SK-MEL-5 (cell line): Measurements from ENCODE around the gene COL5A1. TPM values are rescaled to one million over a fixed set of nuclear protein-coding genes. Genes with fewer than 3 reads are reported as not detected.

ENCODE experiments used
- DNase-seq: peaks from one replicate; pipeline ENCODE4 v3.0.0-alpha.2; 2016; ENCODE audit warnings: low read depth, low spot score
- in situ Hi-C: cut with HindIII; loops from 2 replicates; pipeline ENCODE4 v1.10.0; 2016; ENCODE audit warnings: low sequenced_read_pairs, high pct_unique_total_duplicates, low pct_unique_long_range_greater_than_20kb
- total RNA-seq: library from RNA; depleted of rRNA; stranded (reverse); fragments of >200 nt; shearing (Covaris generic); gene quantifications from 2 replicates; pipeline ENCODE4 v1.2.3, GENCODE V29; 2014

COL5A1 gene
- total RNA-seq, 1 experiment from 2014 or later, result not detected

DNA sequence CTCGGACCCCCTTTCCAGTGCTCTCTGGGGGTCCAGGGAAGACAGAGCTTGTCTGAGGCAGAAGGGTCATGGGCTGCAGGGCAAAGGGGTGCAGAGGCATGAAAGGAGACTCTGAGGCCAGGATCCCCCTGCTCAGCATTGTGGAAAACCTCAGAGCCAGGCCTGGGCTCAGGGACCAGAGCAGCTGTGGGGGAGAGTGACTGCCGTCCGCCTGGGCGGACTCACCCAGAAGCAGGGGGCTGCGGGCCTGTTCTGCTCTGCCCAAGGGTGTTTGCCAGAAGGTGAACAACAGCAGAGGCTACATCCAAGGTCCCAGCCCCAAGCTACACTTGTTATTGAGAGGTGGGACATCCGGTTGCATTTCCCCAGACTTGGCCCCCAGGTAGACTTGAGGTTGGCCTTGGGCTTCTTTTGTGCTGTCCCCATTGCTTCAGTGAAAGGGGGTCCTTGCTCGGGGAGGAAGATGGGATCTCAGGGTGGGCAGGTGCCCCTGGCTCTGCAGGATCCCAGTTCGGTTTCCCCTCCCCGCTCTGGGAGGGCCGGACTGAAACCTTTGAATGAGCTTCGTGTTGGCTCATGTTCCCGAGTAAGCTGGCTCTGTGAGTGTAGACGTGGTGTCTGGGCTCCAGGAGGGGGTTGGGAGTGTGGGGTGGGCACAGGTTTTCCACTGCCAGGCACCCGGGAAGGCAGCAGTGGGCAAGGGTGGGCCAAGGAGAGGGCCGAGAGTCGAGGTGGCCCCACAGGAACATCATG lies 92.1 kb downstream of the COL5A1 start:
- in situ Hi-C loops, result no loop called here
- no peak for DNase-seq

DNA sequence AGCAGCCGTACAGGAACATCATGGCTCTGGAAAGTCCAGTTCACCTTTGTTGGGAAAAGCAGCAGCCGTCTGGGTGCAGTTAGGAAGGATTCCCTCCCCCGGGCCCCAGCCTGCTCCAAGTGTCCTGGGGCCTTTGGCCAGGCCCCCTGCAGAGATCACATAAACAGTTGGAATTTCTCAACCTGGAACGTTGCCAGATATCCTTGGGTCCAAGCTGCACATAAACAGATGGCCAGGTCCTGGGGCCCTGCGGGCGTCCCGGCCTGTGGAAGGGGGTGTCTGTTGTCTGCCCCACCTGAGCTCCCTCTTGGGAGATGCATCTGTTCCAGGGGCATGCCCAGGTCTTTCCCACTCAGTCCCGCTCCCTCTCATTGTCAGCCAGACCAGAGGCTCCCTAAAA lies 92.7 kb downstream of the COL5A1 start:
- no peak for DNase-seq
- in situ Hi-C loops, result no loop called here

DNA sequence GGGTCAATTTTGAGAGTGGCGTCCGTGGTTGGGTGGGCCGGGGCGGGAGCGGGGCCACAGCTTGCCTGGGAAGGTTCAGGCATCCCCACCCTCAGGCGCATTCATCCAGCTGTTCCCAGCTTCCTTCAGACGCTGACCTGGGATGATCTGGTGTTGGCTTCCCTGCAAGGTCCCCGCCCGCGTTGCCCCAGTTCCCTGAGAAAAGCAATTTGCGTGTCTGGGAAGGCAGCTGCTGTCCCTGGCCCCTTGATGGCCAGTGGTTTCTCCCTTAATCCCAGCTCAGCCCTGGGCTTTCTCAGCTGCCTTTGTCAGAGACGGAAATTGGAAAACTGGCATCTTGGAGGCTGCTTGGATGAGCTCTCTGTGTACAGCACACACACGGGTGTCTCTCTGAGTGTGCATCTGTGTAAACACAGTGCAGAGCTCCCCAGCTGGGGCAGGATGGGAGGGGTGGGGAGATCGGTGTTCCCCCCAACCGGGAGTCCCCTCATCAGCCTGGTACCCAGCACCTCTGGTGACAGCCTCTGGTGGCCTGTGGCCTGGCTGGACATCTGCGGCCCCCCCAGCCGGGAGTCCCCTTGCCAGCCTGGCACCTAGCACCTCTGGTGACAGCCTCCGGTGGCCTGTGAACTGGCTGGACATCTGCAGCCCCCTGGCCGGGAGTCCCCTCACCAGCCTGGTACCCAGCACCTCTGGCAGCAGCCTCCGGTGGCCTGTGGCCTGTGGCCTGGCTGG lies 94.0 kb downstream of the COL5A1 start:
- in situ Hi-C loops, result no loop called here
- no peak for DNase-seq

DNA sequence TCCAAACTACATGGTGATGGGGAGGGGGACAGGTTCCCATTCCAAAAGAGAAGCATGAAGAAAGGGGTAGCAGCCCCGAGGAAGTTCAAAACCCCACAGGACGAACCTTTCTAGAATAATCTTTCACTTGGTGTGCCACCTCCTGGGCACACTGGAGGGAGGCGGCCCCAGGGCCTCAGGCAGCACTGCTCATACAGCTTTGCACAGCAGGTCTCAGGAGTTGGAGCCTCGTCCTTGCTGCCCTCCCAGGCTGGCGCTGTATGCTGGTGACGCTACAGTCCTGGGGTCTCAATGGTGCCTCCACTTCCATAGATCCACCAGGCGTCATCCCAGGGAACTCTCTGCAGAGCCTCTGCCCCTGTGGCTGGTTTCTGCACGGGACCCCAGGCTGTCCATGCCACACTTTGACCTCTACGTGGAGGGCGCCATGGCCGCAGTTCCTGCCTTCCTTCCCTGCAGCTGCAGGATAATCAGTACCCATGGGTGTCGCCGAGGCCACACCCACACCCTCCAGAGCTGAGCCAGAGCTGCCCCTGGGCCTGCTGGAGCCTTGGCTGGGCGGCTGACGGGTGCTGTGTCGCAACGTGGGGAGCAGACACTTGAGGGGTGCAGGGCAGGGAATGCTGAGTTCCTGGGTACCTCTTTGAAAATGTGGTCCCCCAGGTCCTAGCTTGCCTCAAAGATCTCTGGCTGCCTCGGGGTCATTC lies 95.3 kb downstream of the COL5A1 start:
- no peak for DNase-seq
- in situ Hi-C loops, result no loop called here

- DNase-seq, result no peak
- in situ Hi-C loops, result no loop called here
Measured at GRCh38 chr9:134737842-134738580, 96.4 kb downstream of the COL5A1 start.

GRCh38 chr9:134738869-134739659 lies 97.5 kb downstream of the COL5A1 start:
- in situ Hi-C loops, result no loop called here
- DNase-seq, result peak; percentile 64

DNA sequence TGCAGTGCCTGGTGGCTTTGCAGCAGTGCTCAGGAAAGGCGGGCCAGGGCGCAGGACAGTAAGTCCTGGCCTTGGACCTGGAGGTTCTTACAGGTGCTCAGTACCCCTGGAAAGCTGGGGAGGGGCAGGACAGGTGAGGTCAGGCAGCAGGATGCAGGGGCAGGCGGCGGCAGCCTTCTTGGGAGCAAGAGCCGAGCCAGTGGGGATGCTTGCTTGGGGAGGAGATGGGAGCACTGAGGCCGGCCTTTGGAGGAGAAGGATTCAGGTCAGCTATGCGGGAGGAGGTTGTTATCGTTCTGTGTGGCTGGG lies 98.0 kb downstream of the COL5A1 start:
- no peak for DNase-seq
- in situ Hi-C loops, result no loop called here

- in situ Hi-C loops, result no loop called here
Measured at GRCh38 chr9:134740071-134740470, 98.5 kb downstream of the COL5A1 start.

GRCh38 chr9:134741846-134742245 lies 100.2 kb downstream of the COL5A1 start:
- no peak for DNase-seq
- in situ Hi-C loops, result no loop called here

More at GRCh38 chr9:134740071-134740470, 98.5 kb downstream of the COL5A1 start:
- DNase-seq, result no peak

DNA sequence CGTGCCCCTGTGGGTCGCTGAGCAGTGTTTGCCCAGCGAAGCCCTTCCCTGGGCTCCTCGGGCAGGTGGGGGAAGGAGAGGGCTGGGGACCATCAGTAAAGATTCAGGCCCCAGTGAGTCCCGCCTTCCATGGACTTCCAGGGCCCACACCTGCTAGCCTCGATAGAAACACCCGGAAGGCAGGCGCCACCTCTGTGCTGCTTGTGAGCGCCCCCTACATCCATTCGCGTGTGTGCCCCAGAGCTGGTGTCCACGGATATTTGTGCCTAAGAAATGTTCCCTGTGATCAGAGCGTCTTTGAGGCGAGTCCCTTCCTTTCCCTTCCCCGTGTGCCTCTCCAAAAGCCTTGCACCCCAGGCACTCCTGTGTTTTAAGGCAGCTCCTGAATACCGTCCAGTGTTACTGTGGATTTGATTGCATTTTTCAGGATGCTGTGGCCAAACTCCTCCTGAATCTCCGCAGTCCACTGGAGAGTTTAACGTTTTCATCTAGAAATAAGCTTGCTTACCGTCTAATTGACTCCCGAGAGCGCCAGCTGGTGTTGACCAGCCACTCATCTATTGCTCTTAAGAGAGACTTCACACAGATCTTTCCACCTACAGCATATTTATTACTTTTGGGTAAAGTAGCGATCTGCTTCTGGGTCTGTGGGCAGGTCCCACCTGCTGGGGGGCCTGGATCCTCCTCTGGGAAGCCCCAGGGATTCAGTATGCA lies 101.4 kb downstream of the COL5A1 start:
- peak; percentile 11 for DNase-seq
- in situ Hi-C loops, result no loop called here

GRCh38 chr9:134743853-134744252 lies 102.2 kb downstream of the COL5A1 start:
- DNase-seq, result no peak
- in situ Hi-C loops, result no loop called here

GRCh38 chr9:134744385-134745295 lies 103.0 kb downstream of the COL5A1 start:
- DNase-seq, result no peak
- in situ Hi-C loops, result no loop called here

GRCh38 chr9:134747951-134748489 lies 106.4 kb downstream of the COL5A1 start:
- in situ Hi-C loops, result no loop called here
- DNase-seq, result no peak

GRCh38 chr9:134748591-134748990 lies 107.0 kb downstream of the COL5A1 start:
- in situ Hi-C loops, result no loop called here
- no peak for DNase-seq

DNA sequence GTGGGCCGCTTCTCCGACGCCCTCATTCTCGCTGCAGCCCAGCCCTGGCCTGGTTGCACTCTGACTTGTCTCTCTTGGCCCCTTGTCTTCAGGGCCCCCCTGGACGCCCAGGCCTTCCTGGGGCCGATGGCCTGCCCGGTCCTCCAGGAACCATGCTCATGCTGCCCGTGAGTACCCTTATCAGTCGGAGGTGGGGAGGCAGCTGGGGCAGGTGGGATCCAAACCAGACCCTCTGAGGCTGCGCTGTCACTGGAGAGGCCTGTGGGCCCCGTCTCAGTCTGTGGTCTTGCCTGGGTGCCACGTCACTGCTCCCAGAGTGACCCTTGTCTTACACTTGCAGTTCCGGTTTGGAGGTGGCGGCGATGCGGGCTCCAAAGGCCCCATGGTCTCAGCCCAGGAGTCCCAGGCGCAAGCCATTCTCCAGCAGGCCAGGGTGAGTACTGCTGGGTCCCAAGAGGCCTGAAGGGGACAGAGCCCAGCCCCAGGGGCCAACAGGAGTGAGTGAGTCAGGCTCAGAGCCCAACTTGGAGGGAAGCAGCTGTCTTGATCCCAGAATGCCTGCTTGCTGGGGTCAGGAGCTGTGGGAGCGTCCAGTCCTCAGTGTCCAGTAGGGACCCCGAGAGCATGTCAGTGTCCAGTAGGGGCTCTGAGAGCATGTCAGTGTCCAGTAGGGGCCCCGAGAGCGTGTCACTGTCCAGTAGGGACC lies 109.0 kb downstream of the COL5A1 start:
- in situ Hi-C loops, result no loop called here
- DNase-seq, result no peak
